PC-3 (cell line): ENCODE data around the gene KCNC4. TPM values are rescaled to one million over a fixed set of nuclear protein-coding genes. Genes with fewer than 3 reads are reported as not detected.

ENCODE experiments used
- ATAC-seq: fragments of 200-7000 bp; cut with Tn5 transposase; 2 replicates; pipeline ENCODE4 v1.9.1; 2020; ENCODE audit warnings: mild to moderate bottlenecking, moderate library complexity
- BruUV-seq: library from RNA; stranded (reverse); fragments of 400-500 nt; replicated peaks from 2 replicates; lab custom pipeline; 2021; lab: Mats Ljungman, UMichigan
- CTCF ChIA-PET: fragments of 300-600 bp; sonication (Branson Sonifier 250); formaldehyde crosslinking; loops from one replicate; lab custom pipeline; 2022; ENCODE audit warnings: antibody characterized with exemption; lab: Charles Lee
- POLR2A ChIA-PET: fragments of 300-600 bp; sonication (Branson Sonifier 250); formaldehyde crosslinking; loops from one replicate; lab custom pipeline; 2022; ENCODE audit warnings: antibody characterized with exemption; ENCODE audit not compliant: unreplicated experiment; lab: Charles Lee
- DNase-seq: peaks from one replicate; pipeline ENCODE4 v3.0.0-alpha.2; 2015
- H2AFZ ChIP-seq: fragments of 300-600 bp; sonication (generic); 2 replicates; pipeline ENCODE4 v1.6.0; 2016; ENCODE audit warnings: antibody characterized with exemption, low read length
- H3F3A ChIP-seq: fragments of 300-600 bp; sonication (generic); one replicate; pipeline ENCODE4 v1.6.0; 2017; ENCODE audit warnings: antibody characterized with exemption, low read length, control low read depth, mild to moderate bottlenecking; ENCODE audit not compliant: unreplicated experiment
- H3K27ac ChIP-seq: fragments of 300-600 bp; sonication (generic); 2 replicates; pipeline ENCODE4 v1.5.1; 2016; ENCODE audit warnings: mild to moderate bottlenecking, low read length
- H3K27me3 ChIP-seq: fragments of 300-600 bp; sonication (generic); 2 replicates; pipeline ENCODE4 v1.6.1; 2016; ENCODE audit warnings: low read length, mixed read lengths
- H3K36me3 ChIP-seq: fragments of 300-600 bp; sonication (generic); 2 replicates; pipeline ENCODE4 v1.6.1; 2016; ENCODE audit warnings: low read depth, mixed run types, low read length, mixed read lengths
- H3K4me1 ChIP-seq: fragments of 300-600 bp; sonication (generic); 2 replicates; pipeline ENCODE4 v1.5.1; 2016; ENCODE audit warnings: low read length; ENCODE audit not compliant: insufficient read depth
- H3K4me2 ChIP-seq: fragments of 300-600 bp; sonication (generic); 2 replicates; pipeline ENCODE4 v1.6.0; 2016; ENCODE audit warnings: low read length
- H3K4me3 ChIP-seq: fragments of 300-600 bp; sonication (generic); 2 replicates; pipeline ENCODE4 v1.5.1; 2016; ENCODE audit warnings: mild to moderate bottlenecking, low read length, mixed read lengths
- H3K79me2 ChIP-seq: fragments of 300-600 bp; sonication (generic); 2 replicates; pipeline ENCODE4 v1.6.1; 2017; ENCODE audit warnings: low read length, mixed read lengths
- H3K9ac ChIP-seq: fragments of 300-600 bp; sonication (generic); 2 replicates; pipeline ENCODE4 v1.6.0; 2016; ENCODE audit warnings: mild to moderate bottlenecking, low read length
- H3K9me2 ChIP-seq: fragments of 300-600 bp; sonication (generic); replicated peaks from 2 replicates; pipeline ENCODE4 v1.6.1; 2016; ENCODE audit warnings: mixed run types, low read length, mixed read lengths
- H3K9me3 ChIP-seq: fragments of 300-600 bp; sonication (generic); 2 replicates; pipeline ENCODE4 v1.6.1; 2016; ENCODE audit warnings: low read length, mixed read lengths
- H4K20me1 ChIP-seq: fragments of 300-600 bp; sonication (generic); 2 replicates; pipeline ENCODE4 v1.6.1; 2016; ENCODE audit warnings: low read length, mixed read lengths
- EZH2 ChIP-seq: fragments of 300-600 bp; sonication (generic); IDR thresholded peaks from one replicate; pipeline ENCODE4 v1.6.1; 2017; ENCODE audit warnings: antibody characterized with exemption, mild to moderate bottlenecking, low read length; ENCODE audit not compliant: unreplicated experiment
- EZH2phosphoT487 ChIP-seq: fragments of 300-600 bp; sonication (generic); IDR thresholded peaks from 2 replicates; pipeline ENCODE4 v1.6.1; 2018; ENCODE audit warnings: mild to moderate bottlenecking, antibody characterized with exemption, low read length, borderline replicate concordance
- intact Hi-C: fragments of 100-400 bp; cut with micrococcal nuclease; formaldehyde crosslinking; loops from 2 replicates; pipeline ENCODE4 v1.9.0; 2023
- total RNA-seq: library from RNA; depleted of rRNA; stranded (reverse); fragments of >200 nt; gene quantifications from 2 replicates; pipeline ENCODE4 v1.2.3, GENCODE V29; 2014
- TF ChIP-seq, protein P1 (sequence below): fragments of 300-600 bp; sonication (generic); conservative IDR thresholded peaks from 2 replicates; pipeline ENCODE4 v1.5.1; 2017; ENCODE audit warnings: antibody characterized with exemption, low read depth, mild to moderate bottlenecking, low read length

Gene KCNC4
- total RNA-seq, 1 experiment from 2014 or later, result 1.6 TPM

DNA sequence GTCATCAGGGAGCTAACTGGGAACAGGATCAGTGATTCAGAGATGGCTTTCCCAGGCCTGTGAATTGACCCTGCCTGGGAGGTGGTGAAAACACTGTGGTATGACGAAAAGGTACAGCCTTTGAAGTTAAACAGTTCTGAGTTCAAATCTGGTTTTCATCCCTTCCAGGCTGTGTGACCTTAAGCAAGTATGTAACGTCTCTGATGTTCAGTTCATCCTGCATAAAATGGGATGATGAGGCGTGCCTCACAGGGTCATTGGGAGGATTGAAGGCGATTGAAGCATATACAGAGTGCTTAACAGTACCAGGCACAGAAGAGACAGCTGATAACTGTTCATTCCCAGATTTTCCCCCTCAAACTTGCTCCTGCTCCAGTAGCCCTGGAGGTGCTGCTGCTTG is 11.0 kb downstream of the KCNC4 start:
- DNase-seq (no peak), ATAC-seq (no peak)
- no peaks in the 10 kb centered on the region for H3K4me1 ChIP-seq
- no peak overlapping the region for H3K4me2 ChIP-seq
- BruUV-seq, result no TSS peak
- no peaks in the 10 kb centered on the region for H3F3A ChIP-seq
- H3K27me3 ChIP-seq, result no peaks in the 10 kb centered on the region
- ChIA-PET CTCF (no interaction called here), POLR2A (no interaction called here)
- no peak overlapping the region for H3K9ac ChIP-seq
- H3K9me3 ChIP-seq, result no peaks in the 10 kb centered on the region
- no peaks in the 10 kb centered on the region for H3K9me2 ChIP-seq
- no peak overlapping the region for H2AFZ ChIP-seq
- intact Hi-C loops, result no loop called here
- H4K20me1 ChIP-seq, result no peaks in the 10 kb centered on the region
- H3K79me2 ChIP-seq, result no peaks in the 10 kb centered on the region
- no peak overlapping the region for H3K27ac ChIP-seq
- H3K36me3 ChIP-seq, result no peaks in the 10 kb centered on the region
- no peak overlapping the region for H3K4me3 ChIP-seq
- TF ChIP-seq, protein P1, sequence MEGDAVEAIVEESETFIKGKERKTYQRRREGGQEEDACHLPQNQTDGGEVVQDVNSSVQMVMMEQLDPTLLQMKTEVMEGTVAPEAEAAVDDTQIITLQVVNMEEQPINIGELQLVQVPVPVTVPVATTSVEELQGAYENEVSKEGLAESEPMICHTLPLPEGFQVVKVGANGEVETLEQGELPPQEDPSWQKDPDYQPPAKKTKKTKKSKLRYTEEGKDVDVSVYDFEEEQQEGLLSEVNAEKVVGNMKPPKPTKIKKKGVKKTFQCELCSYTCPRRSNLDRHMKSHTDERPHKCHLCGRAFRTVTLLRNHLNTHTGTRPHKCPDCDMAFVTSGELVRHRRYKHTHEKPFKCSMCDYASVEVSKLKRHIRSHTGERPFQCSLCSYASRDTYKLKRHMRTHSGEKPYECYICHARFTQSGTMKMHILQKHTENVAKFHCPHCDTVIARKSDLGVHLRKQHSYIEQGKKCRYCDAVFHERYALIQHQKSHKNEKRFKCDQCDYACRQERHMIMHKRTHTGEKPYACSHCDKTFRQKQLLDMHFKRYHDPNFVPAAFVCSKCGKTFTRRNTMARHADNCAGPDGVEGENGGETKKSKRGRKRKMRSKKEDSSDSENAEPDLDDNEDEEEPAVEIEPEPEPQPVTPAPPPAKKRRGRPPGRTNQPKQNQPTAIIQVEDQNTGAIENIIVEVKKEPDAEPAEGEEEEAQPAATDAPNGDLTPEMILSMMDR, result no peak
- TF ChIP-seq EZH2 (no peak), EZH2phosphoT487 (no peak)

DNA sequence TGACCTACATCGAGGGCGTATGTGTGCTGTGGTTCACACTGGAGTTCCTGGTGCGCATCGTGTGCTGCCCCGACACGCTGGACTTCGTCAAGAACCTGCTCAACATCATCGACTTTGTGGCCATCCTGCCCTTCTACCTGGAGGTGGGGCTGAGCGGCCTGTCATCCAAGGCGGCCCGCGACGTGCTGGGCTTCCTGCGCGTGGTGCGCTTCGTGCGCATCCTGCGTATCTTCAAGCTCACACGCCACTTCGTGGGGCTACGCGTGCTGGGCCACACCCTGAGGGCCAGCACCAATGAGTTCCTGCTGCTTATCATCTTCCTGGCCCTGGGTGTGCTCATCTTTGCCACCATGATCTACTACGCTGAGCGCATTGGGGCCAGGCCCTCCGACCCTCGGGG is 13.0 kb downstream of the KCNC4 start:
- ATAC-seq, result no peak
- CTCF ChIA-PET, result no interaction called here
- Histone ChIP-seq H4K20me1 (no peaks in the 10 kb centered on the region), H3K9me2 (no peaks in the 10 kb centered on the region), H3K9ac (no peak overlapping the region), H2AFZ (no peak overlapping the region), H3K27me3 (no peaks in the 10 kb centered on the region), H3K4me1 (no peaks in the 10 kb centered on the region), H3F3A (no peaks in the 10 kb centered on the region), H3K36me3 (no peaks in the 10 kb centered on the region), H3K79me2 (no peaks in the 10 kb centered on the region), H3K4me2 (no peak overlapping the region), H3K9me3 (no peaks in the 10 kb centered on the region), H3K27ac (no peak overlapping the region), H3K4me3 (no peak overlapping the region)
- intact Hi-C loops, result no loop called here
- BruUV-seq, result no TSS peak
- TF ChIP-seq EZH2 (no peak), EZH2phosphoT487 (no peak)
- TF ChIP-seq, protein P1, result no peak
- no peak for DNase-seq
- POLR2A ChIA-PET, result no interaction called here

DNA sequence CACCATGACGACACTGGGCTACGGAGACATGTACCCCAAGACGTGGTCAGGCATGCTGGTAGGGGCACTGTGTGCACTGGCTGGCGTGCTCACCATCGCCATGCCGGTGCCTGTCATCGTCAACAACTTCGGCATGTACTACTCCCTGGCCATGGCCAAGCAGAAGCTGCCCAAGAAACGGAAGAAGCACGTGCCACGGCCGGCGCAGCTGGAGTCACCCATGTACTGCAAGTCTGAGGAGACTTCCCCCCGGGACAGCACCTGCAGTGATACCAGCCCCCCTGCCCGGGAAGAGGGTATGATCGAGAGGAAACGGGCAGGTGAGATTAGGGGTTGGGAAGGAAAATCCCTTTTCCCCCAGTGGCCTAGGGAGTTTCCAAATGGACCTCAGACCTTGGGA is 13.5 kb downstream of the KCNC4 start:
- Histone ChIP-seq H3K36me3 (no peaks in the 10 kb centered on the region), H3K4me2 (no peak overlapping the region), H3K9me3 (no peaks in the 10 kb centered on the region), H3K9ac (no peak overlapping the region), H3K27ac (no peak overlapping the region), H2AFZ (no peak overlapping the region), H3K4me3 (no peak overlapping the region), H3K9me2 (no peaks in the 10 kb centered on the region), H3K79me2 (no peaks in the 10 kb centered on the region), H3K27me3 (no peaks in the 10 kb centered on the region), H3F3A (no peaks in the 10 kb centered on the region), H4K20me1 (no peaks in the 10 kb centered on the region), H3K4me1 (no peaks in the 10 kb centered on the region)
- TF ChIP-seq EZH2, result no peak
- no peak for TF ChIP-seq EZH2phosphoT487
- TF ChIP-seq, protein P1, result no peak
- DNase-seq, result no peak
- POLR2A ChIA-PET, result no interaction called here
- BruUV-seq, result no TSS peak
- CTCF ChIA-PET, result no interaction called here
- intact Hi-C loops, result no loop called here
- no peak for ATAC-seq
